D341Med (cell line): ENCODE results near the gene CTSE.
"Not testable (repeated sequence)": the region's sequence is repeated elsewhere in the genome, so short reads cannot be mapped to it uniquely, and the experiment has no call there.

Experiments used
- DNase-seq: peaks from one replicate; pipeline ENCODE4 v3.0.0; 2012; ENCODE audit warnings: low spot score

CTSE gene

GRCh38 chr1:206014601-206015000 is 9.1 kb downstream of the CTSE start:
- DNase-seq: peak; percentile 7

DNA sequence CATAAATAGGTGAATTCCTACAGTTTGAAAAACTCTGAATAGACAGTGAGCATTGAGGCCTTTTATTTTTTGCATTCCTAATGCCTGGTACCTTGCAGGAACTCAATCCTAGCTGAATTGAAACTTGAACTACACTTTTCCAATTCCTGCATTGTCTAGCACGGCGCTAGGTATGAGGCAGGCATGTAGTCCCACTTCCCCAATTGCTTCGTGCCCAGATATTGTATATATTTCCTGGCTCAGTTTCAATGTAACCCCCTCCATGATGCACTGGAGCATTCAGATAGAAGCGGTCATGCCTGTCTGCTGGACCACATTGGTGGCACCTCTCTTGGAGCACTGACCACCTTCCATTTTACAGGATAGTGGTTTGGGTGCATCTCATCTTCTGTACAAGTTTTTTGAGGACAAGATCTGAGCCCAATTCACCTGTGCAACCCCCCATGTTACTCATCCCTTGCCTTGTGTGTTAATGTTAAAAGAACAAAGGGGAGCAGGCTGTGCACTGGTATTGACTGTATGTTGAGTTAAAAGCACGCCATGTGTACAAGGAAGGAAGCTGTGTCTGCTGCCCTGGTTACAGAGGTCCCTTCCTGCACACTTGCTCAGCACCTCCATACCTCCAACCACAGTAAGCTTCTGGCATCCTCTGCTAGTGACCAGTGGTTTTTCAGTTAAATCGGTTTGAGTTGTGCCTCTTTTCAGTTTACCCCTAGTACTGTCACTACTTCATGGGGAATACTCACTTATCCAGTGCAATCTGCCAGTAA is 10.5 kb downstream of the CTSE start:
- no peak for DNase-seq

DNA sequence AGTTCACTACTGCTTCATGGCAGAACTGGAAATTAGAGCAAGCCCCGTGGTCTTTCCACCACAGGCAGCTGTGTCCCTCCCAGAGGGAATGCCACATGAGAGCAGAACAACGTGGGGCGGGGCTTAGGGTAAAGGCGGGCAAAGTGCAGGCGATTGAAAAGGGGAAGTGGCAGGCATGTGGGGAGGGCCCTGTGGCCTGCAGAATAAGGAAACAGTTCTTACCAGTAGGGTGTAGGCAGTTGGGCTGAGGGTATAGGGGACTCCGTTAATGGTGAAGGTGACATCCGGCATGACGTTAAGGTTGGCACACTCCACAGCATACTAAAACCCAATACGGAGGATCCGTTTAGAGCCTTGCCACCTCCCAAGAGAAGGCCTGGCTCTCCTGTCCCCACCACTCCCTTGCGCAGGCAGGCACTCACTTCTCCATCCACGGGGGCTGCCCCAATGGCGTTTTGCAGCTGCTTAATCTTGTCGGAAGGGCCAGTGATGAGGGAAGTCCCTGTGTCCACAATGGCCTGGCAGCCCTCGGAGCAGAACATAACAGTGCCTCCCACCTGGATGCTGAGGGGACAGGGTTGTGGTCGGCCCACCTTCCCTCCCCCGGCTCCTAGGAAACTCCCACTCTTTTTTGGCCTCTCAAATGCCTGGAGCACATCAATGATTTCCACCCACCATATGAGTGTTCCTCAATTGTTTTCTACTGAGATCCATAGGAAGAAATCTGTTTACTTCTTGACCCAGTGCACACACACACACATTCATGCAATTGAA is 11.4 kb downstream of the CTSE start:
- DNase-seq: peak; percentile 25

- DNase-seq: no peak
These were observed 12.6 kb downstream of the CTSE start for GRCh38 chr1:206011057-206011456.

DNA sequence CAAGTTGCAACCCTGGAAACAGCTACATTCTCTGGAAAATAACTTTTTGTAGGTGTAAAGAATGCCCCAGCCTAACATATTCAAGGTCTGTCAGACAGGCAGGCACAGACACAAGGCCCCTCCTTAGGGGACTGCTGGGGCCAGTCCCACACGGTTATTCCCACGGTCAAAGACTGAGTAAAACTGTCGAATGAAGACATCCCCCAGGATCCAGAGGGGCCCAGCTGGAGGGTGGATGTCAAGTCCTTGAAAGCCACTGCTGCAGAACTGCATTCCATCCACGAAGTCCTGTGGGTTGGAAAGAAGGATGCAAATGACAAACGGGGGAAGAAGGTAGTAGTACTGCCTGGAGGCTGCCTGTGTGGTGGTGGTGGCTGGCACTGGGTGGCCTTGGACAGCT is 13.6 kb downstream of the CTSE start:
- peak; percentile 25 for DNase-seq

- DNase-seq: peak; percentile 20
These were observed 16.7 kb downstream of the CTSE start for GRCh38 chr1:206006946-206007345.

DNA sequence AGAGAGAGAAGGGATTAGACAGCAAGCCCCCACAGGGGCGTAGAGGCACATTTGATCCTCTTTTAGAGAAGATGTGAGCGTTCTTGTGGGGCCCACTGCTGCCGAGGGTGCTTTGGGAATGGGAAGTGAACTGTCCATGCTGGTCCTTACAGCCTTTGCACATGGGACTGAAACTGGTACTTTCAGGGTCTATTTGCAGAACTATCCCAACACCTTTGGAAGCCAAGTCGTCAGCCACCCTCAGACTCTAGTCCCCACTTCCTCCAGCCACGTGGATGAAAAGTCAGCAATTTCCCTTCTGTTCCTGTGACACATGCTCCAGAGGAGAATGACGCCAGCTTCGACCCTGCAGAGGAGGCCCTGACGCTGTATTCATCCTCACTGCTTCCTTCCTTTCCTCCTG is 17.9 kb downstream of the CTSE start:
- DNase-seq: no peak

DNA sequence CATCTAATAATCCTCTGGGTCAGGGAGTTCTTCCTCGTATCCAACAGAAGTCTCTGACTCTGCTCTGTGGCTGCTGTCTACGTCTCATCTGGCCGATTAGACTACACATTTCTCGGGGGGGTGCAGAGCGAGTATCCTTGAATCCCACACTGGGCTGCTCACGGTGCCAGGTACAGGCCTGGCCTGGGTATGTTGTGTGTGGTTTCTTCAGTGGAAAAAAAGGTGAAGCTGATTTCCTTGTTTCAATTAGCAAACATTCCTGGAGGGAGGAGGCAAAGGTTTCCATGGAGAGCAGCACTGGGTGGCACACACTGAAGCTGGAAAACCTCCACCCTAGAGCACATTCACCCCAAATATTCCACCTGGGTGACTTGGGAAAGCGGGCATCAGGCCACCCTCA is 18.5 kb downstream of the CTSE start:
- no peak for DNase-seq

- DNase-seq: no peak
These were observed 18.9 kb downstream of the CTSE start for GRCh38 chr1:206004826-206005225.

DNA sequence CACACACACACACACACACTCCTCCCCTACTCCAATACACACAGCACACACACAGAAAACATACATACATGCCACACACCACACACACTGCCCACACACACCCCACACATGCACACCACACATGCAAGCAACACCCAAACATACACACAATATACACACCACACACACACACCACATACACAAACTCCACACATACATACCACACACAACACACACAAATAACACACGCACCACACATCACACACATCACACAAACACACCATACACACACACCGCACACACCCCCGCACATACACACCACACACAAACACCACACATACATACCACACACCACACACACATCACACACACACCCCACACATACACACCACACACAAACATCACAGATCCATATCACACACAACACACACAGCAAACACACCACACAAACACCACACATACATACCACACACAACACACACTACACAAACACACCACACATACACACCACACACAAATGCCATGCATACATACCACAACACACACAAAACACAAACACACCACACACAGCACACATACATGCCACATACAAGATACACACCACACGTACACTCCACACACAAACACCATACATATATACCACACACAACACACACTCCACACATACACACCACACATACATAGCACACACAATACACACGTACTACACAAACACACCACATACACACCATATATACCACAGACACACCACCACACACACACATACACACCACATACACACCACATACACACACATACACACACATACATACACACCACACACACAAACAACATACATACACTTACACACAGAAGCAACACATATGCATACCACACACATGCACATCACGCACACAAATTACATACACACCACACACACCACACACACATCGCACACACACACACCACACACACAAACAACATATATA is 19.6 kb downstream of the CTSE start:
- no peak for DNase-seq

GRCh38 chr1:206002871-206003801 is 20.6 kb downstream of the CTSE start, which contains the start of gene RAB7B:
Gene RAB7B (minus strand): TSS chr1:206003395. CDS start chr1:205994135, 9,260 bp downstream.
- peak; percentile 26 for DNase-seq

- no peak for DNase-seq
These were observed 21.5 kb downstream of the CTSE start for GRCh38 chr1:206002160-206002559.

GRCh38 chr1:206001476-206001888 is 22.2 kb downstream of the CTSE start:
- DNase-seq: no peak

DNA sequence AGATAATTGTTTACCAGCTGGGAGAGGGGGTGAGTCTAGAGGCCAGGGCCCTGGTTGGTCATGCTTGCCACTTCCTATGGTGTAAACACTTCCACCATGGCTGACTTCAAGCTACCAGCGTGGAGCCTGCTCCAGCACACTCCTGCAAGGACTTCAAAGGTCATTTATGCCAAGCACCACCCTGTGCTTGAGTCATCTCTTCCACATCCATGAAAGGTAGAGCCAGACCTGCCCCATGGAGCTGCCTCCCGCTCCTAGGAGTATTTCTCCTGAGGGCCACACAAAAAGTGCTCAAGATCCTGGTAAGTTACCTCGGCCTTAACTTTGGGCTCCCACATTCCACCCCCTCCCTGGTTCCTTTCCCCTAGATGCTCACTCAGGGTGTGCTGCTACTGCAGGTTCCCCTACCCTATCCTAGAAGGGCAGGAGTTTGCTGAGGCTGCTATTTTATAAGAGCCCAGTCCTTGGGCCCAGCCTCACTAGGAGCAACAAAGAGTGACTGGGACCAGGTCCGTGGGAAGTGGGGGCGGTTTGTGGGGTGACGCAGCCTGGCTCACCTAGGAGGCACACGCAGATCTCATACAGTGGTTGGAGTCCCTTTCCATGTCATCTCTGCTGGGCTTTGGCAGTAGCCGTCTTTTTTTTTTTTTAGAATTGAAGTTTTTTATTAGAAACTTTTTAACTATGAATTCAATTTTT is 22.9 kb downstream of the CTSE start:
- no peak for DNase-seq

GRCh38 chr1:205998457-205999241 is 25.0 kb downstream of the CTSE start:
- DNase-seq: no peak

- DNase-seq: not testable (repeated sequence)
These were observed 27.1 kb downstream of the CTSE start for GRCh38 chr1:205996641-205997040.

GRCh38 chr1:205994346-205994745 is 29.3 kb downstream of the CTSE start:
- no peak for DNase-seq

GRCh38 chr1:205993068-205993467 is 30.6 kb downstream of the CTSE start:
- no peak for DNase-seq

GRCh38 chr1:205992218-205992882 is 31.3 kb downstream of the CTSE start:
- DNase-seq: no peak
